CD1c-positive myeloid dendritic cell (primary cell): Measurements from ENCODE around the gene PRSS8.
A peak's percentile ranks its signal among the peaks of the same experiment; 100 is the strongest.
"Not testable (repeated sequence)": the region's sequence is repeated elsewhere in the genome, so short reads cannot be mapped to it uniquely, and the experiment has no call there.

Experiments used
- DNase-seq: peaks from one replicate; pipeline ENCODE4 v3.0.0-alpha.2; 2016; ENCODE audit errors: extremely low spot score

Gene PRSS8

DNA sequence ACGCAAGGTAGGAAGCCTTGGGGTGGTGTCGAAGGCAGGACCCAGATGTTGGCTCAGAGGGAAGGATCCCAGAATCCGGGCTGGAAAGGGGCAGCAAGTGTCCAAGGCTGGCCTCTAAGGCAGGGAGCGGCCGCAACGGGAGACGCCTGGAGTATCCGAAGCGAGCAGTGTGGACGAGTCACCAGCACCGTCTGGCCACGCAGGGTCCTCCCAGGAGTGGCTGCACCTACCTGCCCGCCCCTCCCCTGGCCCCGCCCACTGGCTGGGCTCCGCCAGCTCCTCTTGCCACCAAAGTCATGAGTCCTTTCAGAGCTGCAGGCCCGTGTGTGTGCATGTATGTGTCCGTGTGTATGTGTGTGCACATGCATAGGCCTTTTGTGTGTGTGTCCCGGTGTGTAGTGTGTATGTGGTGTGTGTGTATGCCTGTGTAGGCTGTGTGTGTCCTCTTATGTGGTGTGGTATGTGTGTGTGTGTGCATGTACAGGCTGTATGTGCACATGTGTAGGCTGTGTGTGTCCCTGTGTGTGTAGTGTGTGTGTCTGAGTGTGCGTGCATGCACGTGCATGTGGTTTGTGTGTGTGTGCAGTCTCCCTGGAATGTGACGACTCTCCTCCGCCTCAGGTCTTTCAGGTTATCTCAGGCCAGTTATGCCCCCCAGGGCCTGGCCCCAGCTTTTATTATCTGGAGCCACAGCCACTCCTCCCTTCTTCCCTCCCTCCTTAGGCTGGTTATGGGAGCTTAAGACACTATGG, at the start of gene PRSS8:
Gene PRSS8 (minus strand): TSS at position 193 of the 752 bp plus-strand sequence. CDS start 229 bp downstream, outside the sequence.
- no peak for DNase-seq

GRCh38 chr16:31184888-31185287, 49.4 kb upstream of the PRSS8 start:
- DNase-seq, result no peak

GRCh38 chr16:31183432-31184428, 48.2 kb upstream of the PRSS8 start:
- DNase-seq, result no peak

- no peak for DNase-seq
Measured at GRCh38 chr16:31182391-31182790, 46.9 kb upstream of the PRSS8 start.

DNA sequence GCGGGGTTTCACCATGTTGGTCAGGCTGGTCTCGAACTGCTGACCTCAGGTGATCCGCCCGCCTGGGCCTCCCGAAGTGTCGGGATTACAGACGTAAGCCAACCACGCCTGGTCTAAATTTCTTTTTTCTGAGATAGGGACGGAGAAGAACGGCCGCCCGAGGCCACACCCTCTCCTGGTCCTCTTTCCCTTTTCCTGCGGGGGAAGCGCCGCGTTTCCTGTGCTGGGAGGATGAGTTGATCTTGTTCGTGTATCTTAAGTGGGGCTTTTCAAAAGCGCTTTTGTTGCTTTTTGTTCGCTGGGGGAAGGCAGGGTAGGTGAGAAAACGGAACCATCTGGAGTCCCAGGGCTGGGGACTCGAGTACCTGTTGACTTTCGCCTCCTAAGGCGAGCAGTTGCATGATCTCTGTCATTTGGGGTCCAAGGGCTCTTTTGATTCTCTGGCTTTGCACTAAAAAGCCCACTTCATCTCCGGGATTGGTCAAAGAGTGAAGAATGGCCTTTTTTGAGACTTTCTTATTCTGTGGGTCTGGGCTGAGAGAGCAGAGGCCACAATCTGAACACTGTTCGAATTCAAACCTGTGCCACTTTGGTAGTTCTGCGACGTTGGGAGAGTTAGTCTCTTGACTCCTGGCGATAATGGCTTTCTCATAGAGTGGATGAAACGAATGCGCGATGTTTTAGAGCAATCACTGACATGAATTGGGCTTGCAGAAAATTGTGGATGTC, 45.7 kb upstream of the PRSS8 start:
- peak; percentile 79 for DNase-seq

DNA sequence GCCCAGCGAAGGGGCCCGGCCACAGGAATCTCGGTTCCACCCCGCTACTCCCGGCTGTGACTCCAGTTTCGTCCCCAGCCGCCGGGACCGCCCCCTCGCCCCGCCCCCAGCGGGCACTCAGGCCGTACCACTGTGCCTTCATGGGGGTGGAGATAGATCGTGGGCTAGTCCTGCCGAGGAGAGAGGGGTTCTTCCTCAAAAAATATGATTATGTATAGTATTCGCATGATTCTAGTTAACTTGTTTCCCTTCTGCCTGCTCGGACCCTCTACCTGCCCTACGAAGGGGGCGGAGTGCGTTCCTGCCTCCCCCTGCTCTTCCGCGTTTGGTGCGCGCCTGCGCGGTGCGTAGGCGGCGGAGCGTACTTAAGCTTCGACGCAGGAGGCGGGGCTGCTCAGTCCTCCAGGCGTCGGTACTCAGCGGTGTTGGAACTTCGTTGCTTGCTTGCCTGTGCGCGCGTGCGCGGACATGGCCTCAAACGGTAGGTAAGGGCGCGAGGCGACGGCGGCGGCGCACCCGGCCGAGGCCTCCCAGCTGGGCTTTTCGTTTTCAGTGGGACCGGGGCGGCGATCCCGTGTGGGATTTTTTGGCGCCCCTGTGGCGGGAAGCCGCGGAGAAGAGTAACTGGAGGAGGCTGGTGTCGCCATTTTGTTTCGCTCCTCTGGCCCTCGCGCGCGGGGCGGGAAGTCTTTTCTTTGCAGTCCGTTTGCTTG, 44.4 kb upstream of the PRSS8 start, which contains the start of gene FUS:
Gene FUS (plus strand): TSS at position 393 of the 713 bp plus-strand sequence. CDS start 76 bp downstream, at position 469.
- peak; percentile 96 for DNase-seq

DNA sequence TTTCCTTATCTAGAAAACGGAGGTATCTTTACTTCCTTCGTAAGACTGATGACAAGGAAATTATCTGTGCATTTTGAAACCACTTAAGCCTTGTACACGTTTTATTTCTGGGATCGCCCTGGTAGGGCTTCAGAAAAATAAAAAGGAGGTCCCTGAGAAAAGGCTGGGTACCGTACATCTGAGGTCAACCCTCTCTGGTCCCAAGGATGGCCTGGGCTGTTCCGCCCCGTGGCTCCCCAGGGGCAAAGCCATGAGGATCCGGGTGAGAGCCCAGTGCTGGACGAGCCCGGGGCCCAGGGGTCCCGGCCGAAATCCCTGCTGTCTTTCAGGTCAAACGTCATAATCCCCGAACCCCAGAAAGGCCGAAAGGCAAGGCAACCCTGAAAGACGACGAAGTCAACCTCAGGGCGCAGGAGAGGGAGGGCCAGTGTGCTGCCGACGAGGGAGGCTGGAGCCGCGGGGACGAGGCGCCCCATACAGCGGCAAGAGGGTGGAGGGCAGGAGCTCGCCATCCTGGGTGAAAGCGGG, 43.8 kb upstream of the PRSS8 start:
- DNase-seq, result no peak

DNA sequence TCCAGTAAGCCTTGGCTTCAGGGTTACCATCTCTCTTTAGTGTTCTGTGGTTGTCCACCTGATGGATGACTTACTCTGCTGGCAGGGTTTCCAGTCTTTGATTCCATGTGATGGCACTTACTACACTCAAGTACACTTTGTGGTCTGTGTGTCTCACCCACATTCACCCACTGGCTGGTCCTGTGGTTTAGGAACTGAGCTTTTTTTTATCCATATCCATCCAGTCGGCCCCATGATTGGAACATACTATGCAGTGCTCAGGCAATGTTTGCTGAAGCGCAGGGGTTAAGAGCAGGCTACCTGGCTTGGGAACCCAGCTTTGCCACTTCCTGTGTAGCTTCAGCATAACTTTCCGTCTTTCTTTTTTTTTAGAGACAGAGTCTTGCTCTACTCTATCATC, 41.6 kb upstream of the PRSS8 start:
- DNase-seq, result peak; percentile 77

DNA sequence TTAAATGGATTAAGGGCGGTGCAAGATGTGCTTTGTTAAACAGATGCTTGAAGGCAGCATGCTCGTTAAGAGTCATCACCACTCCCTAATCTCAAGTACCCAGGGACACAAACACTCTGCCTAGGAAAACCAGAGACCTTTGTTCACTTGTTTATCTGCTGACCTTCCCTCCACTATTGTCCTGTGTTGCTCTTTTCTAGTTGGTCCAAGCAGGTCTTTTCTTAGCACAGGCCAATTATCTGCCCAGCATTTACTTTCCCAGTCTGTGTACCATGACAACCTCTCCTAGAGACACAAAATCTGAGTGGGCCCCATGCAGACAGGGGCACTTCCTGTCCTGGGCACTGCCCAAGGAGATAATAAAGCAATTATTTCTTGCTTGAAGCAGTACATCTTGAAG, 34.5 kb upstream of the PRSS8 start:
- not testable (repeated sequence) for DNase-seq

DNA sequence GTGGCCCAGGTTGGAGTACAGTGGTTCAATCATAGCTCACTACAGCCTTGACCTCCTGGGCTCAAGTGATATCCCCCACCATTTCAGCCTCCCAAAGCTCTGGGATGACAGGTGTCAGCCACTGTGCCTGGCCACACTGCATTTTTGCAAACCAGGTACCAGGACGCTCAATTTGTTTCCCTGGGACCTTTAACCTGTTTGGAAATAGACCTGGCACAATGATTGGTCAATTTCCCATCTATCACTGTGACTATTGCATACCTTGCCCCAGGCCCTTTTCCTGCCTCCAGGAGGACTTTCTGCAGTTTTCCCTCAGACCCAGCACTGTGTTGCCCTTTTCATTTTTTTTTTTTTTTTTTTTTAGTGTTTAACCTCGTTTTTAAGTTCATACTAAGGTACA, 33.3 kb upstream of the PRSS8 start:
- no peak for DNase-seq

GRCh38 chr16:31167315-31167714, 31.8 kb upstream of the PRSS8 start:
- no peak for DNase-seq

DNA sequence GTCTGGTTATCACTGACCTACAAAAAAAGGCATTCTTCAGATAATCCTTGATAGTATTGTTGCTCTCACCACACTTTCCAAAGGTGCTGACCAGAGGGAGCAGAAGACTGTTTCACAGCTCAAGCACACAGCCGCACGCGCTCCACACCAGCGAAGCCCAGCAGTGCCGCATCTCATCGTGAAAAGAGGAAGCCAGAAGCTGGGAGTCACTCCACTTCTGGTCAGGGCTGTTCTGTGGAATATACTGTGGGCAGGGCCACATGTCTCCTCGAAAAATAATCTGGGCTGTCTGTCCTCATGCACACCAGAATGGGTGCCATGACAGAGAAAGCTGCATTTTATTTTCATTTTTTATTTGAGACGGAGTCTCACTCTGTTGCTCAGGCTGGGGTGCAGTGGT, 21.6 kb upstream of the PRSS8 start:
- DNase-seq, result peak; percentile 84

DNA sequence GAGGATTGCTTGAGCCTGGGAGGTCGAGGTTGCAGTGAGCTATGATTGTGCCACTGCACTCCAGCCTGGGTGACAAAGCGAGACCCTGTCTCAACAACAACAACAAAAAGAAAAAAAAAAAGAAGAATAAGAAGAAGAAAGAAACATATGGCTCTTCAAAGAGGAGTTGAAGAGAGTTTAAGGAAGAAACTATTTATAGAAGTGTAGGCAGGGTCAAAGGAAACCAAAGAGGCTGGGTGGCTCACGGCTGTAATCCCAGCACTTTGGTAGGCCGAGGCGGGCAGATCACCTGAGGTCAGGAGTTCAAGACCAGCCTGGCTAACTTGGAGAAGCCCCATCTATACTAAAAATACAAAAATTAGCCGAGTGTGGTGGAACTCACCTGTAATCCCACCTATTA, 15.4 kb upstream of the PRSS8 start:
- DNase-seq, result peak; percentile 22

DNA sequence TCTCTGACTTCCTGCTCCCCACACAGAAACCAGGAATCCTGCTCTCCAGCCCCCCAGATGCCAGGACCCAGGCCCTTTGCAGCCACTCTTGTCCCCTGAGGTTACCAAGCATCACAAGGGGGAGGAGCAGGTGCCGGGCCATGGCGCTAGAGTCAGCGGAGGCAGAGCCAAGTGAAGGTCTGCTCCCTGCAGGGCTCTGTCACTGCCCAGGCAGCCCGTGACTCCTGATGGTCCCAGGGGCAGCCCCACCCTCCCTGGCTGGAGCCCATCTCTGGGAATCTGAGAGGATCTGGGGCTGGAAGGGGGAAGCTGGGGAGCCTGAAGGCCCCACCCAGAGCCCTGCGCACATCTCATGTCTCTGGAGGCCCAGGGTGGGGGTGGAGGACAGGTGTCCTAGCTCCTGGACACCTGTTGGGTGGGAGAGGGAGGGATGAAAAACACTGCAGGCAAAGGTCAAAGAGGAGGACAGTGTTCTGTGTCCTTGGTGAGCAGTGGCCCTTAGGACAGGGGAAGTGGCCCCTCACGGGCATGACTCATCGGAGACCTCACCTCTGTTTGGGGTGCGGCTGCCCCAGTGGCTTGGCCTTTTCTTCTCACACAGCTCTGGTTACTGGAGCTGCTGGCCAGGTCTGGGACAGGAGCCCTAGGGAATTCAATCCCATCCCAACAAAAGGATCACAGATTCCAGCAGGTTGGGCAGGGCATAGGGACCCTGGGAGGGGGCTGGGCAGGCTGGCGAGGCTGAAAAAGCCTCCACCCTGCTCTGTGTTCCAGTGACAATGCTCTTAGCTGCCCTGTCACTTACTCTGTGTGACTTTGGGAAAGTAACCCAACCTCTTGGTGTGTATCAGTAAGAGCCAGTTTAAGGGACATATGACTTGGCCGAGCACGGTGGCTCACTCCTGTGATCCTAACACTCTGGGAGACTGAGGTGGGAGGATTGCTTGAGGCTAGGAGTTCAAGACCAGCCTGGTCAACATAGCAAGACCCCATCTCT, 14.7 kb upstream of the PRSS8 start, which contains the start of gene PRSS36:
Gene PRSS36 (minus strand): TSS at position 173 of the 997 bp plus-strand sequence. CDS start 31 bp downstream, at position 142.
- peak; percentile 62 for DNase-seq

DNA sequence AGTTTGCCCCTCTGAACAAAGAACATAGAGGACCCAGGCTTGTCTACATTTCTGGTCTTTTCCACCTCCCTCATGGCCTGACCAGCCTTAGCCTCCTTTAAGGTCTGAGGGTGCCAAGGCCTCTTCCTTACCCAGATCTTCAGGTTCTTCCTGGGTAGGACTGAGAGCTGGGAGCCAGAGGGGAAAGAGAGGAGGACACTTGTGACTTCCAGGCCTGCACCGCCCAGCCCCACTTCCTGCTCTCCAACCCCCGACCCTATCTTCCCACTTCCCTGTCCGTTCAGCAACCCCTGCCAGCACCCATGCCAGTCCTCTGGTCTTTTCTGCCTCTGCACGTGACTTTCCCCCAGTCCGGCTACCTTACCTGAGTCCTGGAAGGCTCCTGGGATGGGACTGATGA, 13.8 kb upstream of the PRSS8 start:
- peak; percentile 39 for DNase-seq

DNA sequence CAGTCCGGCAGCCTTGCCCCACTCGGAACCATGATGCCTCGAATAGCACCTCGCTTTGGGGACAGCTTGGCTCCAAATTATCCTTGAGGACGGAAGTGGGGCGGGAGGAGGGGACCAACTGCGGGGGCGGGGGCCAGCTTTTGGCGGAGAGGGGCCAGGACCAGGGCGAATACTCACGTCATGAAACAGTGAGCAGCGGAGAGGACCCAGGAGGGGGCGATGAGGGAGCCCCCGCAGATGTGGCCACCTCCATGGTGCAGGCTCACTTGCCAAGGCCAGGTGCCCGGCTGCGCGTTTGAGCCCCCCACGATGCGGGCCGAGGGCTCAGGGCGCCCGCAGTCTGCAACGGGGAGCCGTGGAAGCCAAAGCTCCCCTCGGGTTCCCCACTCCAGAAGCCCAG, 13.4 kb upstream of the PRSS8 start:
- no peak for DNase-seq

GRCh38 chr16:31148281-31148728, 12.8 kb upstream of the PRSS8 start:
- no peak for DNase-seq

GRCh38 chr16:31147574-31147973, 12.0 kb upstream of the PRSS8 start:
- no peak for DNase-seq

GRCh38 chr16:31145398-31145990, 10.0 kb upstream of the PRSS8 start:
- no peak for DNase-seq
